Measurements from ENCODE around the gene PDGFB. TPM values are rescaled to one million over a fixed set of nuclear protein-coding genes. Genes with fewer than 3 reads are reported as not detected.

PDGFB gene
- total and polyA plus RNA-seq, 7 experiments from 2014 or later, result 0.56 to 9.5 (median 2.3) TPM

GRCh38 chr22:39178206-39179111 is 66.3 kb downstream of the PDGFB start:
- CTCF ChIA-PET, result interaction anchor here (1.1 kb wide), 1 partner anchor 49 kb away, joined by 3 read pairs; no protein-coding TSS in a partner anchor
- H3K4me1 ChIP-seq (ENCODE audit: control insufficient read depth in 2 of 2, insufficient read depth in 2 of 2, low read length in 2 of 2), result peaks cover 18 to 41% of the 10 kb centered on the region in 2 donors
- peaks cover 0 to 11% (median 3%) of the 10 kb centered on the region in 11 donors for H3K9me3 Mint-ChIP-seq

GRCh38 chr22:39177791-39178190 is 67.0 kb downstream of the PDGFB start:
- CTCF ChIA-PET, result interaction anchor here (0.9 to 1.2 kb wide), 3 partner anchors 14 to 129 kb away, joined by 3 to 5 read pairs (median 4); no protein-coding TSS in a partner anchor
- POLR2A ChIA-PET, result interaction anchor here (11.2 kb wide), 1 partner anchor 139 kb away, joined by 240 read pairs; the partner anchor contains the start of gene RPL3
- no peak overlapping the region for H3K27ac ChIP-seq (ENCODE audit: low read depth, low read length)
- DNase-seq, result no peak
- intact Hi-C loops (cut with micrococcal nuclease), result no loop called here
- no peaks in the 10 kb centered on the region for H3K27me3 ChIP-seq (ENCODE audit: control insufficient read depth in 2 of 2, insufficient read depth in 2 of 2, low read length in 2 of 2)
- H3K36me3 Mint-ChIP-seq, result peaks cover 0 to 3% (median 0%) of the 10 kb centered on the region in 5 donors
- peaks cover 0 to 11% (median 3%) of the 10 kb centered on the region in 11 donors for H3K9me3 Mint-ChIP-seq
- peaks cover 0 to 2% (median 0%) of the 10 kb centered on the region in 5 donors for H3K27me3 Mint-ChIP-seq
- peaks cover 0 to 8% (median 0%) of the 10 kb centered on the region in 3 experiments for H3K9me3 ChIP-seq (ENCODE audit: control insufficient read depth in 2 of 3, low read length in 3 of 3)
- peak overlapping the region in 8 of 9 donors; percentile 64 to 95 (median 79) for H3K27ac Mint-ChIP-seq
- H3K36me3 ChIP-seq (ENCODE audit: control insufficient read depth in 2 of 3, insufficient read depth in 3 of 3, low read length in 3 of 3), result no peaks in the 10 kb centered on the region
- no peak overlapping the region for H3K4me3 ChIP-seq (ENCODE audit: low read length)
- peaks cover 25 to 48% of the 10 kb centered on the region in 2 donors for H3K4me1 ChIP-seq (ENCODE audit: control insufficient read depth in 2 of 2, insufficient read depth in 2 of 2, low read length in 2 of 2)
- H3K4me1 Mint-ChIP-seq, result peaks cover 24 to 38% (median 30%) of the 10 kb centered on the region in 7 donors
- no peak for ATAC-seq
- H3K4me3 Mint-ChIP-seq, result no peak overlapping the region

More at GRCh38 chr22:39178206-39179111, 66.3 kb downstream of the PDGFB start:
- ATAC-seq (no peak), DNase-seq (no peak)
- no peaks in the 10 kb centered on the region for H3K27me3 ChIP-seq (ENCODE audit: control insufficient read depth in 2 of 2, insufficient read depth in 2 of 2, low read length in 2 of 2)
- Mint-ChIP-seq H3K27me3 (peaks cover 0 to 2% (median 0%) of the 10 kb centered on the region in 5 donors), H3K36me3 (peaks cover 0 to 3% (median 0%) of the 10 kb centered on the region in 5 donors), H3K4me1 (peaks cover 17 to 31% (median 23%) of the 10 kb centered on the region in 7 donors), H3K4me3 (no peak overlapping the region), H3K27ac (peak overlapping the region in 8 of 9 donors; percentile 10 to 95 (median 78))
- no peak overlapping the region for H3K4me3 ChIP-seq (ENCODE audit: low read length)
- POLR2A ChIA-PET, result interaction anchor here (0.9 to 1.9 kb wide), 3 partner anchors 63 to 141 kb away, joined by 3 to 8 read pairs (median 6); partner anchors contain the start of gene RPL3
- no peaks in the 10 kb centered on the region for H3K36me3 ChIP-seq (ENCODE audit: control insufficient read depth in 2 of 3, insufficient read depth in 3 of 3, low read length in 3 of 3)
- peaks cover 0 to 8% (median 0%) of the 10 kb centered on the region in 3 experiments for H3K9me3 ChIP-seq (ENCODE audit: control insufficient read depth in 2 of 3, low read length in 3 of 3)
- intact Hi-C loops (cut with micrococcal nuclease), result no loop called here
- no peak overlapping the region for H3K27ac ChIP-seq (ENCODE audit: low read depth, low read length)

- POLR2A ChIA-PET, result interaction anchor here (0.9 to 11.2 kb wide), 3 partner anchors 65 to 867 kb away, joined by 3 to 240 read pairs (median 93); partner anchors contain the start of genes PDGFB and RPL3
- Histone ChIP-seq H3K4me3 (ENCODE audit: low read length) (no peak overlapping the region), H3K36me3 (ENCODE audit: control insufficient read depth in 2 of 3, insufficient read depth in 3 of 3, low read length in 3 of 3) (no peaks in the 10 kb centered on the region), H3K4me1 (ENCODE audit: control insufficient read depth in 2 of 2, insufficient read depth in 2 of 2, low read length in 2 of 2) (peaks cover 25 to 51% of the 10 kb centered on the region in 2 donors), H3K9me3 (ENCODE audit: control insufficient read depth in 2 of 3, low read length in 3 of 3) (peaks cover 0 to 8% (median 0%) of the 10 kb centered on the region in 3 experiments), H3K27ac (ENCODE audit: low read depth, low read length) (no peak overlapping the region), H3K27me3 (ENCODE audit: control insufficient read depth in 2 of 2, insufficient read depth in 2 of 2, low read length in 2 of 2) (no peaks in the 10 kb centered on the region)
- Mint-ChIP-seq H3K36me3 (peaks cover 0 to 3% (median 0%) of the 10 kb centered on the region in 5 donors), H3K9me3 (peaks cover 0 to 11% (median 3%) of the 10 kb centered on the region in 11 donors), H3K4me3 (peak overlapping the region in 1 of 10 donors; percentile 5), H3K4me1 (peaks cover 25 to 39% (median 31%) of the 10 kb centered on the region in 7 donors), H3K27ac (peak overlapping the region in 8 of 9 donors; percentile 49 to 95 (median 76)), H3K27me3 (peaks cover 0 to 2% (median 0%) of the 10 kb centered on the region in 5 donors)
- ATAC-seq (no peak), DNase-seq (no peak)
- intact Hi-C loops (cut with micrococcal nuclease), result no loop called here
- CTCF ChIA-PET, result interaction anchor here (0.9 to 1.2 kb wide), 3 partner anchors 14 to 129 kb away, joined by 3 to 5 read pairs (median 4); no protein-coding TSS in a partner anchor
Measured at GRCh38 chr22:39177456-39177775, 67.4 kb downstream of the PDGFB start.

- Histone ChIP-seq H3K36me3 (ENCODE audit: control insufficient read depth in 2 of 3, insufficient read depth in 3 of 3, low read length in 3 of 3) (no peaks in the 10 kb centered on the region), H3K9me3 (ENCODE audit: control insufficient read depth in 2 of 3, low read length in 3 of 3) (peaks cover 0 to 7% (median 0%) of the 10 kb centered on the region in 3 experiments), H3K4me3 (ENCODE audit: low read length) (no peak overlapping the region), H3K4me1 (ENCODE audit: control insufficient read depth in 2 of 2, insufficient read depth in 2 of 2, low read length in 2 of 2) (peaks cover 28 to 57% of the 10 kb centered on the region in 2 donors), H3K27ac (ENCODE audit: low read depth, low read length) (peak overlapping the region; percentile 39), H3K27me3 (ENCODE audit: control insufficient read depth in 2 of 2, insufficient read depth in 2 of 2, low read length in 2 of 2) (no peaks in the 10 kb centered on the region)
- CTCF ChIA-PET, result interaction anchor here (0.9 to 12.0 kb wide), 4 partner anchors 15 to 138 kb away, joined by 3 to 262 read pairs (median 4); partner anchors contain the start of gene RPL3
- peaks cover 0 to 10% (median 3%) of the 10 kb centered on the region in 11 donors for H3K9me3 Mint-ChIP-seq
- POLR2A ChIA-PET, result interaction anchor here (0.6 to 11.2 kb wide), 4 partner anchors 66 to 979 kb away, joined by 3 to 240 read pairs (median 49); partner anchors contain the start of genes PDGFB and RPL3
- H3K4me1 Mint-ChIP-seq, result peaks cover 28 to 44% (median 37%) of the 10 kb centered on the region in 7 donors
- peaks cover 0 to 2% (median 0%) of the 10 kb centered on the region in 5 donors for H3K27me3 Mint-ChIP-seq
- intact Hi-C loops (cut with micrococcal nuclease), result no loop called here
- no peak overlapping the region for H3K4me3 Mint-ChIP-seq
- H3K36me3 Mint-ChIP-seq, result peaks cover 0 to 3% (median 0%) of the 10 kb centered on the region in 5 donors
- DNase-seq (no peak), ATAC-seq (no peak)
- H3K27ac Mint-ChIP-seq, result peak overlapping the region in 8 of 9 donors; percentile 69 to 96 (median 92)
Measured at GRCh38 chr22:39176714-39177455, 67.9 kb downstream of the PDGFB start.

GRCh38 chr22:39176143-39176713 is 68.6 kb downstream of the PDGFB start:
- peaks cover 35 to 63% of the 10 kb centered on the region in 2 donors for H3K4me1 ChIP-seq (ENCODE audit: control insufficient read depth in 2 of 2, insufficient read depth in 2 of 2, low read length in 2 of 2)
- Mint-ChIP-seq H3K36me3 (peaks cover 0 to 3% (median 0%) of the 10 kb centered on the region in 5 donors), H3K4me3 (no peak overlapping the region), H3K9me3 (peaks cover 0 to 7% (median 2%) of the 10 kb centered on the region in 11 donors), H3K27me3 (peaks cover 0 to 2% (median 0%) of the 10 kb centered on the region in 5 donors), H3K4me1 (peaks cover 28 to 51% (median 42%) of the 10 kb centered on the region in 7 donors), H3K27ac (peak overlapping the region in 8 of 9 donors; percentile 62 to 97 (median 93))
- no peak for ATAC-seq
- intact Hi-C loops (cut with micrococcal nuclease), result no loop called here
- H3K36me3 ChIP-seq (ENCODE audit: control insufficient read depth in 2 of 3, insufficient read depth in 3 of 3, low read length in 3 of 3), result no peaks in the 10 kb centered on the region
- no peak for DNase-seq
- no peak overlapping the region for H3K27ac ChIP-seq (ENCODE audit: low read depth, low read length)
- POLR2A ChIA-PET, result interaction anchor here (0.6 to 11.2 kb wide), 4 partner anchors 66 to 978 kb away, joined by 3 to 240 read pairs (median 49); partner anchors contain the start of genes PDGFB and RPL3
- H3K4me3 ChIP-seq (ENCODE audit: low read length), result no peak overlapping the region
- CTCF ChIA-PET, result interaction anchor here (0.8 to 12.0 kb wide), 3 partner anchors 130 to 138 kb away, joined by 3 to 262 read pairs (median 4); partner anchors contain the start of gene RPL3
- peaks cover 0 to under 1% (median 0%) of the 10 kb centered on the region in 3 experiments for H3K9me3 ChIP-seq (ENCODE audit: control insufficient read depth in 2 of 3, low read length in 3 of 3)
- H3K27me3 ChIP-seq (ENCODE audit: control insufficient read depth in 2 of 2, insufficient read depth in 2 of 2, low read length in 2 of 2), result no peaks in the 10 kb centered on the region

All from naive thymus-derived CD4-positive, alpha-beta T cell (primary cell).